HEK293 (cell line): ENCODE results near the gene MAP3K8.

Experiments
- GLI4 ChIP-seq: fragments of 450-650 bp; formaldehyde crosslinking; IDR thresholded peaks from 2 replicates; pipeline ENCODE4 v1.5.1; 2016; ENCODE audit warnings: missing biosample characterization, missing genetic modification characterization
- MYNN ChIP-seq: fragments of 450-650 bp; formaldehyde crosslinking; IDR thresholded peaks from 2 replicates; pipeline ENCODE4 v1.5.1; 2016; ENCODE audit warnings: missing biosample characterization, missing genetic modification characterization, borderline replicate concordance
- ZFP37 ChIP-seq: fragments of 450-650 bp; formaldehyde crosslinking; IDR thresholded peaks from 2 replicates; pipeline ENCODE4 v1.5.1; 2016; ENCODE audit warnings: missing biosample characterization, missing genetic modification characterization
- ZNF529 ChIP-seq: fragments of 450-650 bp; formaldehyde crosslinking; IDR thresholded peaks from 2 replicates; pipeline ENCODE4 v1.5.1; 2017; ENCODE audit warnings: missing genetic modification characterization, missing biosample characterization; ENCODE audit not compliant: insufficient replicate concordance
- TF ChIP-seq, protein P1 (sequence below): fragments of 450-650 bp; formaldehyde crosslinking; IDR thresholded peaks from 2 replicates; pipeline ENCODE4 v1.5.1; 2016; ENCODE audit warnings: missing biosample characterization, missing genetic modification characterization

DNA sequence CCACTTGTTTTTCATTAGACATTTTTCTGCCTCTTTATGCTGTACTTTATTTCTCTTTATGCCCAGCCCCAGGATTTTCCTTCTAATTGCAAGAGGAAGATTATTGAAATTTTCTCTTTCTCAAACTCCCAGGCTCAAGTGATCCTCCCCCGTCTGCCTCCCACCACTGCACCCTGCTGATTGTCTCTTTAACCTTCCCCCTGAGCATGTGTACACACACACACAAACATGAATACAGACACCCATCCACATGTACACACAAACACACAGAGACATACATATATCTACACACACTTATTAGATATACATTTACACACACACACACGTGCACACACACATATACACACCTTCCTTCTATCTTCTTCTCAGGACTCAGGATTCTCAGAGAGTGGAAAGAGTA, 37.3 kb upstream of the MAP3K8 start:
- TF ChIP-seq MYNN (tag by site-specific recombination) = no peak
- no peak for TF ChIP-seq ZFP37 (tag by site-specific recombination)
- TF ChIP-seq, protein P1, sequence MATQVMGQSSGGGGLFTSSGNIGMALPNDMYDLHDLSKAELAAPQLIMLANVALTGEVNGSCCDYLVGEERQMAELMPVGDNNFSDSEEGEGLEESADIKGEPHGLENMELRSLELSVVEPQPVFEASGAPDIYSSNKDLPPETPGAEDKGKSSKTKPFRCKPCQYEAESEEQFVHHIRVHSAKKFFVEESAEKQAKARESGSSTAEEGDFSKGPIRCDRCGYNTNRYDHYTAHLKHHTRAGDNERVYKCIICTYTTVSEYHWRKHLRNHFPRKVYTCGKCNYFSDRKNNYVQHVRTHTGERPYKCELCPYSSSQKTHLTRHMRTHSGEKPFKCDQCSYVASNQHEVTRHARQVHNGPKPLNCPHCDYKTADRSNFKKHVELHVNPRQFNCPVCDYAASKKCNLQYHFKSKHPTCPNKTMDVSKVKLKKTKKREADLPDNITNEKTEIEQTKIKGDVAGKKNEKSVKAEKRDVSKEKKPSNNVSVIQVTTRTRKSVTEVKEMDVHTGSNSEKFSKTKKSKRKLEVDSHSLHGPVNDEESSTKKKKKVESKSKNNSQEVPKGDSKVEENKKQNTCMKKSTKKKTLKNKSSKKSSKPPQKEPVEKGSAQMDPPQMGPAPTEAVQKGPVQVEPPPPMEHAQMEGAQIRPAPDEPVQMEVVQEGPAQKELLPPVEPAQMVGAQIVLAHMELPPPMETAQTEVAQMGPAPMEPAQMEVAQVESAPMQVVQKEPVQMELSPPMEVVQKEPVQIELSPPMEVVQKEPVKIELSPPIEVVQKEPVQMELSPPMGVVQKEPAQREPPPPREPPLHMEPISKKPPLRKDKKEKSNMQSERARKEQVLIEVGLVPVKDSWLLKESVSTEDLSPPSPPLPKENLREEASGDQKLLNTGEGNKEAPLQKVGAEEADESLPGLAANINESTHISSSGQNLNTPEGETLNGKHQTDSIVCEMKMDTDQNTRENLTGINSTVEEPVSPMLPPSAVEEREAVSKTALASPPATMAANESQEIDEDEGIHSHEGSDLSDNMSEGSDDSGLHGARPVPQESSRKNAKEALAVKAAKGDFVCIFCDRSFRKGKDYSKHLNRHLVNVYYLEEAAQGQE (tag by site-specific recombination) = no peak
- no peak for TF ChIP-seq GLI4 (tag by site-specific recombination)
- no peak for TF ChIP-seq ZNF529 (tag by site-specific recombination)
